Measurements from ENCODE around the gene TBX18.

DNA sequence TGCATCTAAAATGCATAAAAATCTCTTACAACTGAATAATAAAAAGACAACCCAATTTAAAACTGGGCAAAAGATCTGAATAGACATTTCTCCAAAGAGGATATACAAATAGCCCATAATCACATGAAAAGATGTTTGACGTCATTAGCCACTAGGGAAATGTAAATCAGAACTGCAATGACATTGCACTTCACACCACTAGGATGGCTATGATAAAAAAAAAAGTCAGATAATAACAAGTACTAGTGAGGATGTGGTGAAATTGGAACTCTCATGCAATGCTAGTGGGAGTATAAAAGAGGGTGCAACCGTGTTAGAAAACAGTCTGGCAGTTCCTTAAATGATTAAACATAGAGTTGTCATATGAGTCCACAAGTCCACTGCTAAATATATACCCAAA lies 24.3 kb upstream of the TBX18 start:
- TF ChIP-seq POLR2A (IDR thresholded peaks at IDR 0.05) = no peak
- no peak for TF ChIP-seq POLR2AphosphoS5 (IDR thresholded peaks at IDR 0.05)
- TF ChIP-seq, protein P1, sequence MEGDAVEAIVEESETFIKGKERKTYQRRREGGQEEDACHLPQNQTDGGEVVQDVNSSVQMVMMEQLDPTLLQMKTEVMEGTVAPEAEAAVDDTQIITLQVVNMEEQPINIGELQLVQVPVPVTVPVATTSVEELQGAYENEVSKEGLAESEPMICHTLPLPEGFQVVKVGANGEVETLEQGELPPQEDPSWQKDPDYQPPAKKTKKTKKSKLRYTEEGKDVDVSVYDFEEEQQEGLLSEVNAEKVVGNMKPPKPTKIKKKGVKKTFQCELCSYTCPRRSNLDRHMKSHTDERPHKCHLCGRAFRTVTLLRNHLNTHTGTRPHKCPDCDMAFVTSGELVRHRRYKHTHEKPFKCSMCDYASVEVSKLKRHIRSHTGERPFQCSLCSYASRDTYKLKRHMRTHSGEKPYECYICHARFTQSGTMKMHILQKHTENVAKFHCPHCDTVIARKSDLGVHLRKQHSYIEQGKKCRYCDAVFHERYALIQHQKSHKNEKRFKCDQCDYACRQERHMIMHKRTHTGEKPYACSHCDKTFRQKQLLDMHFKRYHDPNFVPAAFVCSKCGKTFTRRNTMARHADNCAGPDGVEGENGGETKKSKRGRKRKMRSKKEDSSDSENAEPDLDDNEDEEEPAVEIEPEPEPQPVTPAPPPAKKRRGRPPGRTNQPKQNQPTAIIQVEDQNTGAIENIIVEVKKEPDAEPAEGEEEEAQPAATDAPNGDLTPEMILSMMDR (IDR thresholded peaks at IDR 0.05 in 8 of 11, conservative IDR thresholded peaks at IDR 0.05 in 3 of 11) = no peak
